H1 (cell line): ENCODE results near the gene NT5DC3. TPM values are rescaled to one million over a fixed set of nuclear protein-coding genes. Genes with fewer than 3 reads are reported as not detected.

Experiments used
- CTCF ChIA-PET: fragments of 300-600 bp; sonication (Branson Sonifier 250); formaldehyde crosslinking; loops from one replicate; lab custom pipeline; 2021; ENCODE audit not compliant: partially characterized antibody; lab: Charles Lee
- POLR2A ChIA-PET: fragments of 300-600 bp; sonication (Branson Sonifier 250); formaldehyde crosslinking; loops from one replicate; lab custom pipeline; 2021; ENCODE audit warnings: inconsistent platforms; ENCODE audit not compliant: partially characterized antibody; lab: Charles Lee
- DNase-seq, 2 experiments: peaks; one replicate each; pipeline versions ENCODE4 v3.0.0 to v3.0.0-alpha.2; 2010 to 2022; ENCODE audit warnings: low spot score in 2 of 2, low read depth in 1 of 2, mixed read lengths in 1 of 2
- FAIRE-seq: peaks from 2 replicates; lab custom pipeline; 2011; peaks lifted over from hg19 to GRCh38; lab: Jason Lieb, UNC
- H2AFZ ChIP-seq: 2 replicates; pipeline ENCODE4 v1.8.1; 2012; ENCODE audit warnings: low read length, inconsistent platforms
- H2AK5ac ChIP-seq: 2 replicates; pipeline ENCODE4 v1.6.1; 2013; ENCODE audit warnings: low read depth, low read length
- H2BK120ac ChIP-seq: replicated peaks from 2 replicates; pipeline ENCODE3; 2013; ENCODE audit warnings: low read depth, low read length, inconsistent platforms
- H2BK12ac ChIP-seq: 2 replicates; pipeline ENCODE4 v1.6.1; 2013; ENCODE audit warnings: low read depth, low read length
- H2BK15ac ChIP-seq: 2 replicates; pipeline ENCODE4 v1.6.1; 2013; ENCODE audit warnings: low read length
- H2BK20ac ChIP-seq: 2 replicates; pipeline ENCODE4 v1.6.1; 2013; ENCODE audit warnings: low read length
- H2BK5ac ChIP-seq: 2 replicates; pipeline ENCODE4 v1.6.1; 2013; ENCODE audit warnings: low read depth, low read length
- H3K14ac ChIP-seq: 2 replicates; pipeline ENCODE4 v1.6.1; 2013; ENCODE audit warnings: inconsistent platforms; ENCODE audit not compliant: insufficient read length
- H3K18ac ChIP-seq: 2 replicates; pipeline ENCODE4 v1.6.1; 2013; ENCODE audit warnings: low read length; ENCODE audit errors: extremely low read depth
- H3K23ac ChIP-seq: 2 replicates; pipeline ENCODE4 v1.6.1; 2013; ENCODE audit warnings: inconsistent platforms; ENCODE audit not compliant: insufficient read length
- H3K23me2 ChIP-seq: 2 replicates; pipeline ENCODE4 v1.6.1; 2013; ENCODE audit warnings: low read depth, low read length
- H3K27ac ChIP-seq: 2 replicates; pipeline ENCODE4 v1.6.1; 2011; ENCODE audit warnings: low read depth, low read length, inconsistent platforms
- H3K27me3 ChIP-seq, 4 experiments: replicated peaks in 1 of 4; 1 replicate in 1 of 4; 2 replicates in 3 of 4; pipeline versions ENCODE4 v1.6.1 to v1.8.1; 2011 to 2013; ENCODE audit warnings: low read length in 3 of 4, mild to moderate bottlenecking in 3 of 4, inconsistent platforms in 2 of 4, mixed read lengths in 2 of 4, moderate library complexity in 1 of 4; ENCODE audit not compliant: control insufficient read depth in 3 of 4, insufficient read depth in 3 of 4; ENCODE audit errors: extremely low read depth in 1 of 4
- H3K36me3 ChIP-seq, 4 experiments: 2 replicates each; pipeline versions ENCODE4 v1.6.1 to v1.8.1; 2011 to 2013; ENCODE audit warnings: mild to moderate bottlenecking in 4 of 4, low read length in 3 of 4, moderate library complexity in 2 of 4, control low read depth in 1 of 4, inconsistent platforms in 1 of 4; ENCODE audit not compliant: insufficient read depth in 4 of 4, control insufficient read depth in 2 of 4
- H3K4ac ChIP-seq: replicated peaks from 2 replicates; pipeline ENCODE3; 2013; ENCODE audit warnings: low read length, low read depth, mixed read lengths, inconsistent platforms; ENCODE audit not compliant: insufficient read length
- H3K4me1 ChIP-seq, 4 experiments: replicated peaks in 1 of 4; 1 replicate in 1 of 4; 2 replicates in 3 of 4; pipeline versions ENCODE4 v1.6.1 to v1.8.1; 2011 to 2013; ENCODE audit warnings: low read length in 3 of 4, inconsistent platforms in 2 of 4, mixed read lengths in 1 of 4; ENCODE audit not compliant: insufficient read depth in 4 of 4, control insufficient read depth in 3 of 4
- H3K4me2 ChIP-seq, 2 experiments: 2 replicates each; pipeline versions ENCODE4 v1.6.1 to v1.8.1; 2011 to 2013; ENCODE audit warnings: low read depth in 2 of 2, low read length in 2 of 2, control low read depth in 1 of 2, inconsistent platforms in 1 of 2, mild to moderate bottlenecking in 1 of 2; ENCODE audit not compliant: insufficient read depth in 1 of 2
- H3K4me3 ChIP-seq, 4 experiments: fragments of 200-600, 300-600 bp in 1 of 4; sonication (generic), shearing (Covaris generic), sonication (Bioruptor Twin) in 1 of 4; 2 replicates each; pipeline versions ENCODE4 v1.5.1 to v1.8.1; 2011 to 2016; ENCODE audit warnings: low read length in 4 of 4, low read depth in 3 of 4, control low read depth in 2 of 4, inconsistent platforms in 2 of 4, mild to moderate bottlenecking in 2 of 4, mixed read lengths in 1 of 4, moderate library complexity in 1 of 4; ENCODE audit not compliant: insufficient read depth in 2 of 4; ENCODE audit errors: extremely low read depth in 1 of 4
- H3K56ac ChIP-seq: replicated peaks from 2 replicates; pipeline ENCODE3; 2013; ENCODE audit warnings: low read depth, mild to moderate bottlenecking, mixed read lengths, low read length, inconsistent platforms; ENCODE audit not compliant: insufficient read length
- H3K79me1 ChIP-seq: 2 replicates; pipeline ENCODE4 v1.6.1; 2013; ENCODE audit warnings: low read depth, low read length, control low read depth
- H3K79me2 ChIP-seq, 2 experiments: 2 replicates each; pipeline versions ENCODE4 v1.6.1 to v1.8.1; 2012 to 2013; ENCODE audit warnings: low read length in 2 of 2, mild to moderate bottlenecking in 2 of 2, inconsistent platforms in 1 of 2; ENCODE audit not compliant: insufficient read depth in 2 of 2, control insufficient read depth in 1 of 2
- H3K9ac ChIP-seq, 4 experiments: replicated peaks in 1 of 4; 1 replicate in 1 of 4; 2 replicates in 3 of 4; pipeline versions ENCODE4 v1.6.1 to v1.8.1; 2011 to 2013; ENCODE audit warnings: low read depth in 3 of 4, low read length in 3 of 4, control low read depth in 2 of 4, mild to moderate bottlenecking in 2 of 4, moderate library complexity in 2 of 4, inconsistent platforms in 1 of 4; ENCODE audit errors: extremely low read depth in 1 of 4
- H3K9me3 ChIP-seq, 2 experiments: 2 replicates each; pipeline versions ENCODE4 v1.6.1 to v1.8.1; 2012 to 2013; ENCODE audit warnings: mild to moderate bottlenecking in 2 of 2, moderate library complexity in 2 of 2, control low read depth in 1 of 2, inconsistent platforms in 1 of 2, low read depth in 1 of 2, low read length in 1 of 2, mixed read lengths in 1 of 2; ENCODE audit not compliant: insufficient read depth in 2 of 2
- H4K20me1 ChIP-seq, 2 experiments: replicated peaks in 1 of 2; 2 replicates each; pipeline versions ENCODE3 to v1.8.1; 2011 to 2013; ENCODE audit warnings: inconsistent platforms in 2 of 2, low read length in 2 of 2, mild to moderate bottlenecking in 1 of 2; ENCODE audit not compliant: insufficient read depth in 2 of 2, control insufficient read depth in 1 of 2
- H4K5ac ChIP-seq: 2 replicates; pipeline ENCODE4 v1.6.1; 2013; ENCODE audit warnings: low read length, low read depth, mixed read lengths, inconsistent platforms; ENCODE audit not compliant: insufficient read length
- H4K8ac ChIP-seq: 2 replicates; pipeline ENCODE4 v1.8.0; 2013; ENCODE audit warnings: mild to moderate bottlenecking, moderate library complexity, low read length, inconsistent platforms; ENCODE audit not compliant: insufficient read depth; ENCODE audit errors: extremely low read depth
- H4K91ac ChIP-seq: replicated peaks from 2 replicates; pipeline ENCODE3; 2013; ENCODE audit warnings: low read length, mixed read lengths, inconsistent platforms; ENCODE audit not compliant: insufficient read length
- CBX8 ChIP-seq: fragments of 300-800, 300-1000 bp; sonication (generic); IDR thresholded peaks from 2 replicates; pipeline ENCODE4 v1.7.1; 2016; ENCODE audit warnings: low read depth, low read length, borderline replicate concordance
- WGBS, 2 experiments: shearing (Covaris generic) in 1 of 2; methylation state at CpG; one replicate each; pipeline versions ENCODE4 v1.1.6 to v1.1.7; 2013 to 2015; ENCODE audit warnings: low lambda C conversion rate in 2 of 2, mixed read lengths in 2 of 2, inconsistent platforms in 1 of 2, low coverage in 1 of 2, missing lambda C conversion rate in 1 of 2; ENCODE audit not compliant: insufficient replicate concordance in 2 of 2, insufficient coverage in 1 of 2, insufficient read length in 1 of 2; ENCODE audit errors: extremely low coverage in 1 of 2, missing lambda C conversion rate in 1 of 2; 5-methylcytosine and 5-hydroxymethylcytosine counted together
- polyA plus RNA-seq, 7 experiments: library from polyadenylated mRNA; depleted of rRNA in 3 of 7; stranded (reverse) in 5 of 7; unstranded in 2 of 7; fragments of >200 nt in 5 of 7; fragments of 200-250 nt in 2 of 7; gene quantifications; 1 replicate in 5 of 7; 2 replicates in 1 of 7; 4 replicates in 1 of 7; pipeline versions ENCODE4 v1.2.1 to v1.2.3, GENCODE V29; 2011 to 2013; ENCODE audit warnings: missing spikeins in 2 of 7, mixed read lengths in 2 of 7
- total RNA-seq: library from RNA; stranded (reverse); fragmentation: NEBNext Ultra II Directional; extraction: Animal tissue kit (Norgen Biotek cat#: 25700); gene quantifications from 2 replicates; pipeline ENCODE4 v1.2.1, GENCODE V29; 2021
- TF ChIP-seq, protein P1 (sequence below): IDR thresholded peaks from 2 replicates; pipeline ENCODE4 v1.6.1; 2011; ENCODE audit warnings: low read length, improper control_type of control experiment

The NT5DC3 gene
- total and polyA plus RNA-seq, 2 of the 8 experiments (the other 6 are each of a cell fraction or from before 2014, with no cell fraction given), result 5.4 to 14.8 TPM

DNA sequence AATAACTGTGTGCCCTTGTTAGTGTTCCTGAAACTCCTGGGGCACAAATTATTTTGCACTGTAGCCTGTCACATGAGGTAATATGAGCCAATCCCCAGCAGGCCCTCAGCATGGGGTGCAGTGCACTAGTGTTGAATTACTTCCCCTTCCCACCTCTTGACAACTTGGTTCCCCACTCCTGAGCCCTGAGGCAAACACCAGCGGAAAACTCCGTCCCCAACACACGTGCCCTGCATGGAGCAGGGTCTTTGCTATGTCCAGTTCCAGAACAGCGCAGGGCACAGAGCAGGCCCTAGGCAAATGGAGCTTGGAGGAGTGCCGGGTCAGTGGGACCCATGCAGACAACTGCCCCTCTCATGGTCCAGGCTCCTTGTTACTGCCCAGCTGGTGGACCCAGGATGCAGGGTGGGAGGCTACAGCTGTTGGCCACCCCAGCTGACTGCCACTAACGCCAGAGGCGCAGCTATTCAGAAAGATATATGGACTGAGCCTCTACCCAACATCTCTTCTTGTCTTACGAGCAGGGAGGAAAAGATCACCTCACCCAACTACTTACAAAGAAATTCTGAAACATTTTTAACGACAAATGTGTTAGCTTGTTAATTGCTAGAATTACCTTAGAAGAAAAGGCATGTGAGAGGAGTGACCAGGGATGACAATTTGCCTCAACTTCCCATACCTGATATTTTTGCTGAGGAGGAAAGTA, 71.6 kb downstream of the NT5DC3 start:
- no peaks in the 10 kb centered on the region for H3K79me1 ChIP-seq
- H3K9ac ChIP-seq, result no peak overlapping the region; a peak in 1 of 7 replicates
- no peak overlapping the region for H3K27ac ChIP-seq
- no peak overlapping the region for H2BK12ac ChIP-seq
- no peaks in the 10 kb centered on the region for H3K9me3 ChIP-seq
- H3K18ac ChIP-seq, result peak overlapping the region; percentile 66; the same call in 1 of the 2 replicates
- H3K4ac ChIP-seq, result no peak overlapping the region
- no peak overlapping the region for H2AK5ac ChIP-seq
- H3K14ac ChIP-seq, result no peak overlapping the region
- WGBS, 2 experiments, result 83% methylated on average over 9 of the region's 9 CpGs; no CpG with 5 or more reads in 1 of the 2 experiments
- H2BK5ac ChIP-seq, result peak overlapping the region; percentile 45; the same call in 1 of the 2 replicates
- ChIA-PET CTCF (interaction anchor here (0.6 to 3.5 kb wide), 17 partner anchors 9 to 173 kb away, joined by 3 to 29 read pairs (median 4); no protein-coding TSS in a partner anchor), POLR2A (interaction anchor here (1.0 kb wide), 1 partner anchor 161 kb away, joined by 3 read pairs; the partner anchor contains the start of gene HSP90B1)
- FAIRE-seq, result no peak
- no peak overlapping the region for H2BK15ac ChIP-seq
- TF ChIP-seq, protein P1, sequence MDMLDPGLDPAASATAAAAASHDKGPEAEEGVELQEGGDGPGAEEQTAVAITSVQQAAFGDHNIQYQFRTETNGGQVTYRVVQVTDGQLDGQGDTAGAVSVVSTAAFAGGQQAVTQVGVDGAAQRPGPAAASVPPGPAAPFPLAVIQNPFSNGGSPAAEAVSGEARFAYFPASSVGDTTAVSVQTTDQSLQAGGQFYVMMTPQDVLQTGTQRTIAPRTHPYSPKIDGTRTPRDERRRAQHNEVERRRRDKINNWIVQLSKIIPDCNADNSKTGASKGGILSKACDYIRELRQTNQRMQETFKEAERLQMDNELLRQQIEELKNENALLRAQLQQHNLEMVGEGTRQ, result peak; percentile 40; the same call in 1 of the 2 replicates
- TF ChIP-seq CBX8, result no peak
- H4K5ac ChIP-seq, result no peak overlapping the region
- no peaks in the 10 kb centered on the region for H3K36me3 ChIP-seq
- no peak overlapping the region for H3K56ac ChIP-seq
- peak overlapping the region; percentile 12 for H4K91ac ChIP-seq
- H3K27me3 ChIP-seq, result no peaks in the 10 kb centered on the region
- DNase-seq, result peak in 1 of 2 experiments; percentile 56
- no peaks in the 10 kb centered on the region for H4K20me1 ChIP-seq
- H2BK20ac ChIP-seq, result no peak overlapping the region
- H2AFZ ChIP-seq, result peak overlapping the region; percentile 15; the same call in 1 of the 2 replicates
- no peaks in the 10 kb centered on the region for H3K23me2 ChIP-seq
- H3K4me1 ChIP-seq, result peaks cover 0 to 10% (median 8%) of the 10 kb centered on the region in 4 experiments; a peak in 6 of 7 replicates
- H3K4me2 ChIP-seq, result peak overlapping the region; percentile 37 to 43; a peak in 3 of 4 replicates
- no peaks in the 10 kb centered on the region for H3K79me2 ChIP-seq
- H2BK120ac ChIP-seq, result no peak overlapping the region
- no peak overlapping the region for H3K4me3 ChIP-seq
- no peak overlapping the region for H4K8ac ChIP-seq
- H3K23ac ChIP-seq, result no peak overlapping the region
